GM21360 (cell line): ENCODE results near the gene INPP5D.
A peak's percentile ranks its signal among the peaks of the same experiment; 100 is the strongest.
"Not testable (repeated sequence)": the region's sequence is repeated elsewhere in the genome, so short reads cannot be mapped to it uniquely, and the experiment has no call there.

ENCODE experiments used
- ATAC-seq: cut with Tn5 transposase; IDR thresholded peaks from one replicate; pipeline ENCODE4 v1.9.1; 2021; ENCODE audit warnings: mild to moderate bottlenecking, moderate library complexity; ENCODE audit not compliant: unreplicated experiment

Gene INPP5D

DNA sequence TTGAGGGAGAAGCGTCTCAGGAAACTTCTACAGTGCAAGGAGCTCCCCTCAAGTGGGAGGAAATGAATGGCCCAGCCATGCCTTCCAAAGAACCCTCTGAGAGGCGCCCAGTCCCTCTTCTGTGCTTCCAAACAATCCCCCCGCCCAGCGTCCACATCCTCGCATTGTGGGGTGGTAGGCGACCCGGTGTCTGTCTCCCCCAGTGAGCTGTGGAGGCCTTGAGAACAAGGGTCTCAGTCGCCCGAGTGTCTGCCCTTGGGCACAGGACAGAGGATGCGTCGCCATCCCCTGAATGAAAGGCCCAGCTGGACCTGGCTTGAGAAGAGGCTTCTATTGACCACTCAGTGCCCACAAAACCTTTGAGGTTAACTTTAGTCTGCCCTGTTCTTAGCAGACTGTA lies 29.7 kb downstream of the INPP5D start:
- no peak for ATAC-seq

DNA sequence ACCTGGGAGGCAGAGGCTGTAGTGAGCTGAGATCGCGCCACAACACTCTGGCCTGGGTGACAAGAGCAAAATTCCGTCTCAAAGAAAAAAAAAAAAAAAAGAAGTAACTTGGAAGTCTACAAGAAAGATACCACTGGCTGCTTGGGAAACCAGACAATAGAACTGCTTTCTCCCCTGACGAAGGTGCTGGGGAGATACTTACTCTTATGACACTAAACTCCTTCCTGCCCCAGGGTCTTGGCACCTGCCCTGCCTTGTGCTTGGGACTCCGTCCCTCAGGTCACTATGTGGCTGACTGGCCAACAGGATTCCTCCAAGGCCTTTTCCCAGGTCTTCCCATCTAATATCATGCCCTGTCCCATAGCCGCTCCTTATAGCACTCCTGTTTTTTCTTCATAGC lies 30.7 kb downstream of the INPP5D start:
- no peak for ATAC-seq

DNA sequence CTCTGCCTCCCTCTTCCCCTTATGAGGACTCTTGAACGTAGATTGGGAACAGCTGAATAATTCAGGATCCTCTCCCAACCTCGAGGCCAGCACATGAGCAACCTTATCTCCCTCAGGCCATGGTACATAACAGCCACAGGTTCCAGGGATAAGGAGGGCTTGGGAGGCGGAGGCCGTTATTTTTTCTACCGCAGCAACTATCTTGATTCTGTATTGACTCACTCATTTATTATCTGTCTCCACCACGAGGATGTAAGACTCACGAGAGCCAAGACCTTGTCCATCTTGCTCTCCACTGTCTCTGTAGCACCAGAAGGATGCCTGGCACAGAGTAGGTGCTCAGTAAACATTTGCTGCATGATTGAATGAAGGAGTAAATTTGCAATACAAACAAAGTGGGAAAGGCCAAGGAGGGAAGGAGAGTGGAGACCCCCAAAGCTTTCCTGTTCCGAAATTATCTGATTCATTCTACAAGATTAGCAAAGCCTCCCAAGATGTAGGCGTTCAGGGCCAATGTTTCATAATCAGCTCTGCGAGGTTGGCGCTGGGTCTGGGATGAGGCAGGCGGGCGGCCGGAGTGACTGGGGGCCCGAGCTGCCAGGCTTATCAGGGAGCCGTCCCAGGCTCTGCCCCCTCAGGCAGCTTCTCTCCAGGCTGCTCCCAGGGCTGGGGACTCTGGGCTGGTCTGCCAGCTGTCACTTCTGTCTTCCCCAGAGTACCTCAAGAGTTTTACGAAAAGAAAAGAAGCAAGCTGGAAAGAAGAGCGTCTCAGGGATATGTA lies 31.6 kb downstream of the INPP5D start:
- ATAC-seq: no peak

DNA sequence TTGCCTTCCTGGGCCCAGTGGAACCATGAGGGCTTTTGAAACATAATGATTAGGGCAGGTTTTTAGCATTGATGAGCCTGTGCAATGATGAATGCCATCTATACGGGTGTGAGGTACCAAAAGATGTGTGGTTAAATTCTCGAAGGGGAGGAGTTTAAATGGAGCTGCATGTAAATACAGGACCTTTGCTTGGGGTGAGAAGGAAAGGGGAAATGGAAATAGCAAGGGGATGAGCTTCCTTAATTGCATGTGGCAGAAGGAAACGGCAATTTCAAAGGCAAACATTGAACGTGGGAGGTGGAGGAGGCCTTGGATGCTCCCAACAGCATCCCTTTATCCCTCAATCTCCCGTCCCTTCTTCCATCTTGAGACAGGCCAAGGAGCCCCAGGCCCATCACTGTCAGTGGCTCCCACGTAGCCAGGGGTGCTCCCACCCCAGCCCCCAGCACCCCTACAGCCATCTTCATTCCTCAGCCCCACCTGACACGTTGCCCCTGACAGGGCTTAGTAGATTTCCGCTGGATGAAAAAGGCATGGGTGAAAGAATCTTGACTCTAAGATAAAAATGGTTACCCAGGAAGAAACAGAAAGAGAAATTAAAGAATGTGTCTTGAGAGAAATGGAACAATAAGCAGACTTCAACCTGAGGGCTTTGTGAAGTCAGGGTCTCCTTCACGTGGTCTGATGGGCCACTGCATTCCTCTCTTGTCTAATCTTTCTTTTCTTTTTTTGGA lies 32.5 kb downstream of the INPP5D start:
- no peak for ATAC-seq

DNA sequence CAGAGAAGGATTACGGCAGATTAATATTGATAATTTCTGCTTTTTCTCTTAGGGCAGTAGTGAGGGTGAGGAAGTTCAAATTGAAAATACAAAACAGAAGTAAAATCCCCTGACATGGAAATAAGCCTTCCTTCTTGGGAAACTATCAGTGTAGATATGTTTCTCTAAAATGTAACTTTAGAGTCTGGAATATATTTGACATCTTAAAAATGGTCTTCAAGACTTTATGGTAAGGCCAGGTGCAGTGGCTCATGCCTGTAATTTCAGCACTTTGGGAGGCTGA lies 33.0 kb downstream of the INPP5D start:
- ATAC-seq: no peak

DNA sequence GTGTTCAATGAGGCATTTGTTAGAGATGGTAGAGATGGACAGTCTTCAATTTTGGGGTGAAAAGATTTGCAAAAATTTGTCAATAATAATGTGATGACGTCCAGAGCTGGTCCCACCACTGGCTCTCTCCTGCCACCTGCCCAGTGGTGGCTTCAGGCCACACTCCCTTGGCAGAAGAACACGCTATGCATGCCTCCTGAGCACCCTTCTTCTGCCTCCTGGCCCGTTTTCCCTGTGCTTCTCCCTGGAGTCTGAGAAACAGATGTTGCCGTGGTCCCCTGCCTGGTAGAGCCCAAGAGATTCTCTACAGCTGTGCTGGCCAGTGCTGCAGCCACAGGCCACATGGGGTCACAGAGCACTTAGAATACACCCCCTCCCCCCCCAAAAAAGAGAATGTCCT lies 33.6 kb downstream of the INPP5D start:
- no peak for ATAC-seq

DNA sequence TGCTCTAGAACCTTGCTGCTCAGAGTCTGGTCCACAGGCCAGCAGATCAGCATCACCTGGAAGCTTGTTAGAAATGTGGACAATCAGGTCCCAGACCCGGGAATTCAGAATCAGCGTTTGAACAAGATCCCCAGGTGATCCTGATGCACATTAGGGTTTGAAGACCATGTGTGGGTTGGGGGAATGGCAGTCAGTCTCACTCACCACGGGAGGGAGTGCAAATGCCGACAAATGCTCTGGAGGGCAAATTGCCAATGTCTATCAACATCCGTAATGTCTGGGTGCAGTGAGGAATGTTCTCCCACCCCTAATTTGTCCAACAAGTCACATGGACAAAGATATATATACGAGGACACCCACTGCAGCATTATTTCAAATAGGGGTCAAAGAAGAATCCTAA lies 34.5 kb downstream of the INPP5D start:
- no peak for ATAC-seq

DNA sequence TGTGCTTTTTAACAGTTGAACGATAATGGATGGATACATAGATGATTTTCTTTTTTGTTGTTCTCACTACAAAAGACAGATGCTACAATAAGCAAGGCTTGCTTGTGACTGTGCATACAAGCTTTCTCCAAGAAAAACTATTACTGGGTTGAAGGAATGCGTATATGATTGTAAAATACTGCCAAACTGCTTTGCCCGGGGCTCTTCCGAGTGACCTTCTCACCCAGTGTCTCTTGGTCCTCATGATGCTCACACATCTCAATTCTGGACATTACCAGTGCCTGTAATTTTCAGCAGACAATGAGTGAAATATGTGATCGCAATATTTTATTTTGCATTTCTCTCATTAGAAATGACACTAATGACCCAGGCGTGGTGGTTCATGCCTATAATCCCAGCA lies 35.9 kb downstream of the INPP5D start:
- no peak for ATAC-seq

DNA sequence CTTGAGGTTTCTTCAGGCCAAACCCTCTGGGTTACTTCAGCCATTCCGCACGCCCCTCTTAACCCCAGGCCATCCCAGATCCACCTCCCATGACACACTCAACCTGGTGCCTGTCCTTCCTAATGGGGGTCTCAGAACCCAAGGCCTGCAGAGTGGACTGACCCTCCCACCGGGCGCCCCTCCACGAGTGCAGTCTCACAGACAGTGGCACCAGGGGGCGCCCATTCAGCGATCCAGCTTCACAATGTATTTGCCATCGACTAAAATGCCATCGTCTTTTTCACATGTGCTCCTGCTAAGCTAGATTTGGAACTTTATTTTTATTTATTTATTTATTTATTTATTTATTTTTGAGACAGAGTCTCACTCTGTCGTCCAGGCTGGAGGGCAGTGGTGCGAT lies 38.5 kb downstream of the INPP5D start:
- ATAC-seq: no peak

DNA sequence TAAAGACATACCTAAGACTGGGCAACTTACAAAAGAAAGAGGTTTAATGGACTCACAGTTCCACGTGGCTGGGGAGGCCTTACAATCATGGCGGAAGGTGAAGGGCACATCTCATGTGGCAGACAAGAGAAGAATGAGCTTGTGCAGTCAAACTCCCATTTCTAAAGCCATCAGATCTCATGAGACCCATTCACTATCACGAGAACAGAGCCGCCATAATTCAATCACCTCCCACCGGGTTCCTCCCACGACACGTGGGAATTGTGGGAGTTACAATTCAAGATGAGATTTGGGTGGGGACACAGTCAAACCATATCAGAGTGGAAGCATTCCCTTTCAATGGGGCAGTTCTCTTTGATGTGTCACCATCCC lies 39.7 kb downstream of the INPP5D start:
- ATAC-seq: not testable (repeated sequence)

DNA sequence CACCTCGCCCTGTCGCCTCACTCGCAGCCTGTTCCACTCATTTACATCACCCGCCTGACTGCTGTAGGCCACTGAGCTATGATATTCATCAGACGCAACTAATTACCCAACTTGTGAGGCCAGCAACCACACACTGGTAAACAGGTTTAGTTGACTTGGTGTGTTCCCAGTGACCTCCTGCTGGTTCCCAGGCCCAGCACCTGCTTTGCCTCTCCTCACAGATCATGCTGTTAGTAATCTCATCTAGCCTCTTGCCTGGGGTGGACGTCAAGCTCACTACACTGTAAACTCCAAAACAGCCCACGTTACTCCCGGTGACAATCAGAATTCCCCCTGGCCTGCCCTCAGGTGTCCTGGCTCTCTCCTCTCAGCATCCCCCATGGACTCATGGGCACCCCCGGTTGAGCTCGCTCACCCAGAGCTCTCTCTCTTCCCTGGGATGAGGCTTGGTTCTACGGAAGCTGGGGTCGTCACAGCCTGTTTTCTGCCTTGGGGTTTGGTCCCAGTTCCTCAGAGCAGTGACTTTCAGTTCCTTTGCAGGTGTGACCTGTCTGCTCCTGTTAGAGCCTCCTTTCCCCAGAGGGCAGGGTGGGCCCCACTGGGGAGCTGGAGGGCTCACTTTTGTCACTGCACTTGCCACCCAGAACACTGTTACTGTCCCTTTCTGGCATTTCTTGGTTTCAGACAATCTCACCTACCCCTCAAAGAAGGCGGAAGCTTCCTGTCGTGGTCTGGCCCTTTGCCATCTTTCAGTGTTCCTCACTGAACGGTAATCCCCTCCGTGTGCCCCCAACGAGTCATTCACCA lies 40.3 kb downstream of the INPP5D start:
- ATAC-seq: peak; percentile 81

DNA sequence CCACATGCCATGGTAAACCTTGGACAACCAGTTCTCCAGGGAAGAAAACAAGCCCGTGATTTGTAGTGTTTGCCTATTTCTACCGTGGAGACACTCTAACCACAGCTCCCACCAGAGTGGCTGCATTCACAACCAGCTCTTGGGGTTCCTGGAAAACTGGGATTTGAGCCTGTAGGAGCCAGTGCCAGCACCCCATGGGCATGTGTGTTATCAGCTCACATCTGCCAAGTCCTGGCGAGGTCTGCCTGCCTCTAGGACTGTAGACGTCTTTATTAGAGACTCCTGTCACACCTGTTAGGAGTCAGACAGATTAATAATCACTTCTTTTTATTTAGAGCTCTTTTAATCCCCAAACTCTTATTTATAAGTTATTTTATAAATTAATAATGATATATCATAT lies 41.0 kb downstream of the INPP5D start:
- ATAC-seq: no peak

DNA sequence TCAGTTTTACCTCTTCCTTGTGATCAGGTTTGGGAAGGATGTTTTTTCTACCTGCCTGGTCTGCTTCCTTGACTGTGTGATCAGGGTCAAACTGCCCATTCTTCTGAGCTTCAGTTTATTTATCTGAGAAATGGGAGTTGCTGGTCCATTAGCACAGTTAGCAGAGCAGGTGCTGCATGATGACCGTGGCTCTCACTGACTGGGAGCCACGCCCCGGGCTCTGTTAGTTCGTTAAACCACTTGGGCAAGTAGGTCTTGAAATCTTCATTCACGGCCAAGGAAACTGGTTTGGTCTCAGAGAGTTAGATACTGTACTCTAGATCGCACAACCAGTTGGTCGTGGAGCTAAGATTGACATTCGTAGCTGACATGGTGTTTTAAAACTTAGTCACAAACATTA lies 41.7 kb downstream of the INPP5D start:
- ATAC-seq: no peak

DNA sequence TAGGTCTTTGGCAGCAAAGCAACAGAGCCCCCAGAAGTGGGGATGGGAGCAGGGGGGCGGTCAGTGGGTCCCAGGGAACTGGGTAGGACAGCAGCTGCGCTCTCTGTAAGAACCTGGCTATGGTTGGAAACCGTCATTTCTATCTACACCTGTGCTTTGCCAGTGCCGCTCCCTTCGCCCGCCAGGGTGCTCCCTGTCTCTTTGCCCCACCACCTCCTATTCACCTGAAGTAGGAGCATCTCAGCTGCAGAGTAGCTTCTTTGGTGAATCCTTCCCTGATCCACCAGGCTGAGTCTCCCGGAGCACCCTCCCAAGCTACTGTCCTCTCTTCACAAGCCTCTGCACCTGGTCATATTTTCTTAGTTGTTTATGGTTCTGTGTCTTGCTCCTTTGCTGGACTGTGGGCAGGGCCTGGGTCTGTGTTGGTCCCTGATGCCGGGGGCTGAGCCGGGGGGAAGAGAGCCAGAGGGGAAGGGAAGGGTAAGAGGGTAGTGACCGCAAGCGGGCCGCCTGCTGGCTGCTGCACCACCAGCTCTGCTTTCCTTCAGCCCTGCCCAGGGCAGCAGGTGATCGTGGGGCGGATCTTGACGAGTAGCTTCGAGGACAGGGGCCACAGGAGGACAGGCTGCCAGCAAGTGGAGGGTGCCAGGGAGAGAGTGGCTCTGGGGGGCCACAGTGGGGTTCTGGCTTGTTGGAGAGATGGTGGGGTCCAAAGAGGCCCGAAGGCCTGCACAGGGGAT lies 45.2 kb downstream of the INPP5D start:
- no peak for ATAC-seq

DNA sequence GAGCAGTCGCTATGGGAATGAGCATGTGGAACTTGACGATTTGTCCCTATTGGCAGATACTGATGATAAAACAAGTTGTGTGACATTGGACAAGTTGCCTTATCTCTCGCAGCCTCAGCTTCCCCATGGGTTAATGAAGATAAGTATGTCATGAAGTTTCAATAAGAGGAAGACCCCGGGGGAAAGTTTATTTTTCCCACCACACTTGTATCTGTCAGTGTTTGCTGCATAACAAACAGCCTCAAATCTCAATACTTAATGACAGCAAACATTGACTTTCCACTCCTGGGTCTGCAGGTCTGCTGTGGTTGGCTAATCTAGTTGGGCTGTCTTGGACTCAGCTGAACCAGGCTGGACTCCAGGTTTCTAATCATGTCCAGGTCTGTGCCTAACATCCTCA lies 45.8 kb downstream of the INPP5D start:
- no peak for ATAC-seq

DNA sequence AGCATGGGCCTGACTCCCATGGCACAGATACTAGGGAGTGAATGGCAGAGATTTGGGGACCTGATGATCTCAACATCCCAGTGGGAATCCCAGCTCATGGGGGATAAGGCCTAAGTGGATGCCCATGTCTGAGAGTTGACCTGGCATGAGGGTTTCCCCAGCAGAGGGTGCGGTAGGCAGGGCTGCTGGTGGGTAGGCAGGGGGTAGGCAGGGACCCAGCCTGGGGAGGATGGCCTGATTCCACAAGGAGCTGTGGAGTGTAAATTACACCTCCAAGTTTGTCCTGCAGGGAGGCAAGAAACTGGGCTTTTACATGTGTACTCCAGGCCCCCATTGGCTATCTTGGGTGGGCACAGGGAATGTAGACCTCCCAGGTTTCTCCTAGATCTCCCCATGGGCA lies 46.9 kb downstream of the INPP5D start:
- ATAC-seq: no peak

DNA sequence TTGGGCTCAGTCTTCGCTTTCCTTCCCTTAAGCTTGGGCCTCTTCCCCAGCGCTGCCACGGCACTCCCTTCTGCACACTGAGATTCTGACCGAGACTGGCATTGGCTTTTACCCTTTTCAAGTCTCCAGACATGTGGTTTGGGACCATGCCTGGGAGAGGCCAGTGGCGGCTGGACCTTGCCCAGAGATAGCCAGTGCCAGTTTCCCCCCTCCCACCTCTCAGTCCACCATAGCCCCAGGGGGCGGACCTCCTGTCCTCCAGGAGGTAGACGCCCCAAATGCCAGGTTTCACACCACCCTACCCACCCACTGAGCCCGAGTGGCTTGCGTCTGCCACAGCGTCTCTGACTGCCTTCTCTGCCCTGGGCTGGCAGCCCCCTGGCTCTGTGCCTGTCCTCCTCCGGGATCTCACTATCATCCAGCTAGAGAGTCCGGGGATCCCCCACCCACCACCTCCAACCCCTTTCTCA lies 47.7 kb downstream of the INPP5D start:
- ATAC-seq: no peak

DNA sequence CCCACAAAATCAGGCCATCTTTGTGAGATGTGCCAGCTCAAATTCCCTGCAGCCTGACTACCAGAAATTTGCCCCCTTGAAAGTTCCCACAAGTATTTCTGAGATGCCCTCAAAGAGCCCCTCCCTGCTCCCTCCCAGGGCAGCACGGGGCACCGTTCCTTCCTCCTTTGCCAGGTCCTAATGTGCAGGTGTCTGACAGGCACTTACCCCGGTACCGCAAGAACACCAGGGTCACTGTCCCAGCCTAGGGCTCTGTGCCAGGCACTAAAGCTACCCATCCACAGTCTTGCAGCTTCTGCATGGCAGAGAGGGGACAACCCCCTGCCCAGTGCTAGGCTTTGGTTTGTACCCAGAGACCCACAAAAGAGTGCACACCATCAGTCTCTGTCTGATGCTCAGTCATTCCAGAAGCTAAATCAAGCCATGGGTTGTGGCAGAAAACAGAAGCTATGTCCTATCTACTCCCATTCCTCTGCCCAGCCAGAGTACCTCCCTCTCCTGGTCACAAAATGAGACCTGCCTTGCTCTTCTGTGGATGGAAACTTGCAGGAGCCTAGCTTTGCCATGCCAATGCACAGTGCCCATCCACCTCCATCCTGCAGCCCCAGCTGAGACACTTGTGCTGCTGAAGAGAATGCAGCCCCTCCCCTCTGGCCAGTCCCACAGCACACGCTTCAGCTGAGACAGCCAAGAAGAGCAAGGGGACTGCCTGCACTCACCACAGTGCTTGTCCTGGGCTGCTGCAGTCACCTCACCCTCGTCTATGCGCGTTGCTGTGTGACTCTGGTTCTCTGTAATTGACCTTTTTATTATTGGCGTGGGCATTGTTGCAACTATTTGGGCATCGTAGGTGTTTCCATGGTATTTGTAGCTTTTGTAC lies 48.7 kb downstream of the INPP5D start:
- no peak for ATAC-seq

DNA sequence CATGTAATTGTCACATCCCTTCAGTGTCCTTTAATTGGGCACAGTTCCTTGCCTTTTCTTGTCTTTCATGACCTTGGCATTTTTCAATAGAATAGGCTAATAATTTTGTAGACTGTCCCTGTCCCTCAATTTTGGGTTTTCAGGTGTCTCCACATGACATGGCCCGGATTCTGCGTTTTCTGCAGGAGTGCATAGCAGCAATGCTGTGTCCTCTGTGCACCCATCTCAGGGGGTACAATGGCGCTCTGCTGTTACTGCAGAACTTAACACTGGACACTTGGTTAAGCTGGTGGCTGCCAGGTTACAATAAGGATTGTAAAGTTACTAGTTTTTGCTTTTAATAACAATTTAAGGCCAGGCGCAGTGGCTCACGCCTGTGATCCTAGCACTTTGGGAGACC lies 51.3 kb downstream of the INPP5D start:
- ATAC-seq: no peak

DNA sequence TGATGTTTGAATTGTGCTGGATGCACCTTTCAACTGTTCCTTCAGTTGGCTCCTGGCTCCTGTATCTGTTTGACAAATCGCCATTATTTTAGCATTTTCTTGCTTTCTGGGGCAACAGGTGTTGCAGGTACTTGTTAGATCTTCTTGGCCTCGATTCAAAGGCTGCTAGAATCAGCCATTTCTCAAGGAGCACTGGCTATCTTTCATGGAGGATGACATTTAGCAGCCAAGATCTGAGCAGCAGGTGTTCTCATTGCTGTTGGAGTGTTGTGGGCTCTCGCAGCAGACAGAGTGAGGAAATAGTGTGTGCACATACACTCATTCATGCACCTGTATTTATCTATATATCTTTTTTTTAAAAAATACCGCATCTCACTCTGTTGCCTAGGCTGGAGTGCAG lies 52.2 kb downstream of the INPP5D start:
- ATAC-seq: no peak
